Measurements from ENCODE around the gene COL28A1. TPM values are rescaled to one million over a fixed set of nuclear protein-coding genes. Genes with fewer than 3 reads are reported as not detected.

COL28A1 gene
- total and polyA plus RNA-seq, 2 of the 13 experiments (the other 11 are each of a cell fraction or from before 2014, with no cell fraction given): 0.07 to 0.15 TPM

GRCh38 chr7:7347045-7347444 is 188.6 kb downstream of the COL28A1 start (continued):
- TF ChIP-seq, protein P1, sequence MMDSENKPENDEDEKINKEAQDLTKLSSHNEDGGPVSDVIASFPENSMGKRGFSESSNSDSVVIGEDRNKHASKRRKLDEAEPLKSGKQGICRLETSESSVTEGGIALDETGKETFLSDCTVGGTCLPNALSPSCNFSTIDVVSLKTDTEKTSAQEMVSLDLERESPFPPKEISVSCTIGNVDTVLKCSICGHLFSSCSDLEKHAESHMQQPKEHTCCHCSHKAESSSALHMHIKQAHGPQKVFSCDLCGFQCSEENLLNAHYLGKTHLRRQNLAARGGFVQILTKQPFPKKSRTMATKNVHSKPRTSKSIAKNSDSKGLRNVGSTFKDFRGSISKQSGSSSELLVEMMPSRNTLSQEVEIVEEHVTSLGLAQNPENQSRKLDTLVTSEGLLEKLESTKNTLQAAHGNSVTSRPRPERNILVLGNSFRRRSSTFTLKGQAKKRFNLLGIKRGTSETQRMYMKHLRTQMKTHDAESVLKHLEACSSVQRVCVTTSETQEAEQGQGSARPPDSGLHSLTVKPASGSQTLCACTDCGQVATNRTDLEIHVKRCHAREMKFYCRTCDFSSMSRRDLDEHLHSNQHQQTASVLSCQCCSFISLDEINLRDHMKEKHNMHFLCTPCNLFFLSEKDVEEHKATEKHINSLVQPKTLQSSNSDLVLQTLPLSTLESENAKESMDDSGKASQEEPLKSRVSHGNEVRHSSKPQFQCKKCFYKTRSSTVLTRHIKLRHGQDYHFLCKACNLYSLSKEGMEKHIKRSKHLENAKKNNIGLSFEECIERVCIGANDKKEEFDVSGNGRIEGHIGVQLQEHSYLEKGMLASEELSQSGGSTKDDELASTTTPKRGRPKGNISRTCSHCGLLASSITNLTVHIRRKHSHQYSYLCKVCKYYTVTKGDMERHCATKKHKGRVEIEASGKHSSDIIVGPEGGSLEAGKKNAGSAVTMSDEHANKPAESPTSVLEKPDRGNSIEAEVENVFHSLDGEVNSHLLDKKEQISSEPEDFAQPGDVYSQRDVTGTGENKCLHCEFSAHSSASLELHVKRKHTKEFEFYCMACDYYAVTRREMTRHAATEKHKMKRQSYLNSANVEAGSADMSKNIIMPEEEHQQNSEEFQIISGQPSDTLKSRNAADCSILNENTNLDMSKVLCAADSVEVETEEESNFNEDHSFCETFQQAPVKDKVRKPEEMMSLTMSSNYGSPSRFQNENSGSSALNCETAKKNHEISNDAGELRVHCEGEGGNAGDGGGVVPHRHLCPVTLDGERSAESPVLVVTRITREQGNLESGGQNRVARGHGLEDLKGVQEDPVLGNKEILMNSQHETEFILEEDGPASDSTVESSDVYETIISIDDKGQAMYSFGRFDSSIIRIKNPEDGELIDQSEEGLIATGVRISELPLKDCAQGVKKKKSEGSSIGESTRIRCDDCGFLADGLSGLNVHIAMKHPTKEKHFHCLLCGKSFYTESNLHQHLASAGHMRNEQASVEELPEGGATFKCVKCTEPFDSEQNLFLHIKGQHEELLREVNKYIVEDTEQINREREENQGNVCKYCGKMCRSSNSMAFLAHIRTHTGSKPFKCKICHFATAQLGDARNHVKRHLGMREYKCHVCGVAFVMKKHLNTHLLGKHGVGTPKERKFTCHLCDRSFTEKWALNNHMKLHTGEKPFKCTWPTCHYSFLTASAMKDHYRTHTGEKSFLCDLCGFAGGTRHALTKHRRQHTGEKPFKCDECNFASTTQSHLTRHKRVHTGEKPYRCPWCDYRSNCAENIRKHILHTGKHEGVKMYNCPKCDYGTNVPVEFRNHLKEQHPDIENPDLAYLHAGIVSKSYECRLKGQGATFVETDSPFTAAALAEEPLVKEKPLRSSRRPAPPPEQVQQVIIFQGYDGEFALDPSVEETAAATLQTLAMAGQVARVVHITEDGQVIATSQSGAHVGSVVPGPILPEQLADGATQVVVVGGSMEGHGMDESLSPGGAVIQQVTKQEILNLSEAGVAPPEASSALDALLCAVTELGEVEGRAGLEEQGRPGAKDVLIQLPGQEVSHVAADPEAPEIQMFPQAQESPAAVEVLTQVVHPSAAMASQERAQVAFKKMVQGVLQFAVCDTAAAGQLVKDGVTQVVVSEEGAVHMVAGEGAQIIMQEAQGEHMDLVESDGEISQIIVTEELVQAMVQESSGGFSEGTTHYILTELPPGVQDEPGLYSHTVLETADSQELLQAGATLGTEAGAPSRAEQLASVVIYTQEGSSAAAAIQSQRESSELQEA (CRISPR knock-in tag; IDR thresholded peaks at IDR 0.05; ENCODE audit: not compliant biosample characterization): no peak
- TF ChIP-seq ESRRA (CRISPR knock-in tag; IDR thresholded peaks at IDR 0.05; ENCODE audit: low read depth) (no peak), ZNF879 (CRISPR knock-in tag; IDR thresholded peaks at IDR 0.05) (no peak), GMEB1 (CRISPR knock-in tag; IDR thresholded peaks at IDR 0.05; ENCODE audit: borderline replicate concordance) (no peak), MXD4 (CRISPR knock-in tag; IDR thresholded peaks at IDR 0.05) (no peak), RXRA (CRISPR knock-in tag; IDR thresholded peaks at IDR 0.05) (no peak), ZNF619 (CRISPR knock-in tag; IDR thresholded peaks at IDR 0.05) (no peak), CTCF (CRISPR knock-in tag; IDR thresholded peaks at IDR 0.05) (no peak)
- TF ChIP-seq, protein P2, sequence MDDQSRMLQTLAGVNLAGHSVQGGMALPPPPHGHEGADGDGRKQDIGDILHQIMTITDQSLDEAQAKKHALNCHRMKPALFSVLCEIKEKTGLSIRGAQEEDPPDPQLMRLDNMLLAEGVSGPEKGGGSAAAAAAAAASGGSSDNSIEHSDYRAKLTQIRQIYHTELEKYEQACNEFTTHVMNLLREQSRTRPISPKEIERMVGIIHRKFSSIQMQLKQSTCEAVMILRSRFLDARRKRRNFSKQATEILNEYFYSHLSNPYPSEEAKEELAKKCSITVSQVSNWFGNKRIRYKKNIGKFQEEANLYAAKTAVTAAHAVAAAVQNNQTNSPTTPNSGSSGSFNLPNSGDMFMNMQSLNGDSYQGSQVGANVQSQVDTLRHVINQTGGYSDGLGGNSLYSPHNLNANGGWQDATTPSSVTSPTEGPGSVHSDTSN (CRISPR knock-in tag; IDR thresholded peaks at IDR 0.05; ENCODE audit: borderline replicate concordance): no peak

All from HepG2 (cell line).